HG02970 (cell line): ENCODE results near the gene FSD2.
A peak's percentile ranks its signal among the peaks of the same experiment; 100 is the strongest.
"Not testable (repeated sequence)": the region's sequence is repeated elsewhere in the genome, so short reads cannot be mapped to it uniquely, and the experiment has no call there.

Source experiments
- ATAC-seq: cut with Tn5 transposase; IDR thresholded peaks from one replicate; pipeline ENCODE4 v1.9.1; 2021; ENCODE audit warnings: mild to moderate bottlenecking, moderate library complexity, moderate number of reproducible peaks; ENCODE audit not compliant: unreplicated experiment, low FRiP score

FSD2 gene

GRCh38 chr15:82798531-82799166 is 7.2 kb downstream of the FSD2 start:
- no peak for ATAC-seq

- ATAC-seq, result no peak
Observed at GRCh38 chr15:82798104-82798503, 7.8 kb downstream of the FSD2 start.

GRCh38 chr15:82793737-82794136 is 12.1 kb downstream of the FSD2 start:
- ATAC-seq, result no peak

DNA sequence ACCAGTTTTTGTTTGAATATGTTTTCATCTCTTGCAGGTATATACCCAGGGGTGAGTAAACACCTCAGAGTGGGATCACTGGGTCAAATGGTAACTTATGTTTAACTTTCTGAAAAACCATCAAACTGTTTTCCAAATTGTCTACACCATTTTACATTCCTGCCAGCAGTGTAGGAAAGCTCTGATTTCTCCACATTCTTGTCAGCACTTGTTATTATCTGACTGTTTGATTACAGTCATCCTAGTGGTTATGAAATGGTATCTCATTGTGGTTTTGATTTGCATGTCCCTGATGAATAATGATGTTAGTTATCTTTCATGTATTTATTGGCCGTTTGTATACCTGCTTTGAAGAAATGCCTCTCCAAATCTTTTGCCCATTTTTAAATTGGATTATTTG is 13.8 kb downstream of the FSD2 start:
- ATAC-seq, result no peak

GRCh38 chr15:82790321-82790720 is 15.5 kb downstream of the FSD2 start:
- no peak for ATAC-seq

DNA sequence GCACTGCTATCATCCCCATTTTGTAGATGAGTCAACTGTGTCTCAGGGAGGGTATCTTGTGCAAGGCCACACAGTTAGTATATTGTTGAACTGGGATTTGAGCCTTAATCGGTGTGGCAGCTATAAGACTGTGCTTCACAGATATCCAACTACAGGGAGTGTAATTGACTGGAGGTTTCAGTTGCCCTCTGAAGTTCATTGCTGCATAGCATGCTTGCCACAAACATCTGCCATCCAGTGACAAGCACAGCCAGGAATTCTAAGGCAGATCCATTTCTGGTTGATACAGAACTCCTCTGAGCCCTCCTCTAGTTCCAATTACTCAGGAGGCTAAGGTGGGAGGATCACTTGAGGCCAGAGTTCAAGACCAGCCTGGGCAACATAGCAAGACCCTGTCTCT is 16.4 kb downstream of the FSD2 start:
- no peak for ATAC-seq

- ATAC-seq, result no peak
Observed at GRCh38 chr15:82788496-82788895, 17.4 kb downstream of the FSD2 start.

GRCh38 chr15:82781349-82781748 is 24.5 kb downstream of the FSD2 start:
- ATAC-seq, result no peak

DNA sequence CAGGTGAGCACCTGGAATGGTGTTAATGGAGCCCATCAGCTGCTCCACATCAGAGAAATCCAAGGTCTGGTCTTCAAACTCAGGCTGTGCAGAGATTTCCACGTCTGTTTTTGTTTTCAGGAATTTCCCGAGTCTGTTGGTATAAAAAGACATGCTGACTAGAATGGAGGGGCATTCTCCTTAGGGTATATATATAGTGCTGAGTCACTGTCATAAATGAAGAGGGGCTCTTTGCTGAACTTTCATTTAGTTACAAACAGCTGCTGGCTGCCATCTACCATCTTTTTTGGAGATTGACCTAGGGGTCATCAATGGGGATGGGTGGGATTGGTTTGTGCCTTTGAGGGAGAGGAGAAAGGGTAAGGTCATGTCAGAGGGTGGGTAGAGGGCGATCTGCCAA is 27.1 kb downstream of the FSD2 start:
- no peak for ATAC-seq

DNA sequence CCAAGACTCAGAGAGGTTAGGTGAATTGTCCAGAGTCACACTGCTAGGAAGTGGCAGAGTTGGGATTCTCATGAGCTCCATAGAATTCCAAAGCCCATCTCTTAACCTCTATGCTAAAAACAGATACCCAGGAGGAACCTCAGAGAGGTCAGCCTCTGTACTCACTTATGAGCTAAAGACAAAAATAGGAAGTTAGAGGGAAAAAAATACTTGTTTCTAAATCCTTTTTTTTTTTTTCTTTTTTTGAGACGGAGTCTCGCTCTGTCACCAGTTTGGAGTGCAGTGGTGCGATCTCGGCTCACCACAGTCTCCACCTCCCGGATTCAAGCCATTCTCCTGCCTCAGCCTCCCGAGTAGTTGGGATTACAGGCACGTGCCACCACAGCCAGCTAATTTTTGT is 31.4 kb downstream of the FSD2 start:
- ATAC-seq, result no peak

DNA sequence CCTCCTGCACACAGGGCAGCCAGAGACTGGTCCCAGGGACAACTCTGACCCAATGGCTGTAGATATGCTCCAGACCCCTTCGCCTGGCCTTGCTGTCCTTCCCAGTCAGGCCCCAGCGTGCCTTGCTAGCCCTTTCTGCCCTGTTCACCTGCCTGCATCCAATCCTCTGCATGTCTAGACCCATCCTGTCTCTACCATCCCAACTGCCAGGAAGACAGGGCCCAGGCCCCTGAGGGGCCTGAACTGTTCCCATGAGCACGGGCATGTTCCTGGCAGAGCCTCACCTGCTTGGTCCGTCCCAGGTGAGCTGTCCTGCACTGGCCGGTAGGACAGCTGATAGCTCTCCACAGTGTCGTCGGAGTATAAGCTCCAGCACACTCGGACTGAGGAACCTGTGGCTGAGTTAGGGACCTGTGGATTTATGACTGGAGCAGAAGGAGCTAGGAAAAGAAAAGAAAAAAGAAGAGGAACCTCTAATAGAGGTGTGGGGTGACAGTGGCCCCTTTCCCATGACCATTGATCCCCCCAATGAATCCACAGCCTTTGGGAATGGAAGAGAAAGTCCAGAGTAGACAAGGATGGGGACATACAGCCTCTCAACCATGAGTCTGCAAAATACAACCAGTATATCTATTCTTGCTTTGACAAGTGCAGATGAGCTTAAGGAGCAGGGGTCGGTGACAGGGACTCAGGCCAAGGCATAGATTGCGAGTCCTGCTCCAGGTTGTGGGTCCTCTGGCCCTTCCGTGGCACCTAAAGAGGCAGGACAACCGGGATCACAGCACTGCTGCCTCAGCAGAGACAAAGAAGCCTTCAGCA is 33.9 kb downstream of the FSD2 start:
- ATAC-seq, result no peak

- no peak for ATAC-seq
Observed at GRCh38 chr15:82768414-82769054, 37.3 kb downstream of the FSD2 start.

DNA sequence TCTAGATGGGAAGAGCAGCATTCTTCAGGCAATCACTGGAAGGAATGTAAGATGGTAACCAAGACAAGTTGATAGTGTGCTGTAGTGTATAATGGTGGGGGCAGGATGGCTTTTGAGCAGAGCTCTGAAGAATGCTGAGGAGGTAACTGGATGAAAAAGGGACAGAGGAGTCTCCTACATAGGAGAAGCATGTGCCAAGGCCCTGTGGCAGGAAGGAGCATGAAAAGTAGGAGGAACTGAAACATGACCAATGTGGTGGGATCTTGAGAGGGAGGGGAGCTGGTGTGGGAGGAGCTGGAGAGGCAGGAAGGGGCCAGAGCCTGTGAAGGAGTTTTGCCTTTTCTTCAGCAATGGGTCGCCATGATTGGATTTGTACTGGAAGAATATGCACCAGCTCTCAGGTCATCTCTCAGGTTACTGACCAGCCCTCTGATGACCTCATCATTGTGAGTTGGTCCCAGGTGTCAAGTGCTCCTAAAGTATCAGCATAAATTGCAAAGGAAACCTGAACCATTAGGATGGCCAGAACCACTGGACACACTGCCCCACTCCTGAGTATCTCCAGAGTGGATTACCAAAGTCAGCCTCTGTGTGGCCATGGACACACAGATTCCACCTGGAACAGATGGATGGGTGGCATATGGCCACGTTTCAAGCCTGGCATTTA is 38.6 kb downstream of the FSD2 start:
- ATAC-seq, result no peak

DNA sequence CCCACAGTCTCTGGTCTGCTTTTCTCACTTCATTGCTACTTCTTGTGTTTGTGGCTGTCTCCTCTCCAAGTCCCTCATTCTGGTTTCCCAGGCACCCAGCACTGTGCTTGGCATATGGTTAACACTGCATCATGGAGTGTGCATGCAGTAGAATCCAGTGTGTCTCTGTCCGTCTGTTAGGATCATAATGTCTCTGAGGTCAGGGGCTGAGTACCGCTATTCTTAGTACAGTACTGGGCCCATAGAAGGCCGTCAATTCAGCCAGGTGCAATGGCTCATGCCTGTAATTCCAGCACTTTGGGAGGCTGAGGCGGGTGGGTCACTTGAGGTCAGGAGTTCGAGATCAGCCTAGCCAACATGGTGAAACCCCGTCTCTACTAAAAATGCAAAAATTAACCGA is 39.7 kb downstream of the FSD2 start:
- ATAC-seq, result not testable (repeated sequence)

DNA sequence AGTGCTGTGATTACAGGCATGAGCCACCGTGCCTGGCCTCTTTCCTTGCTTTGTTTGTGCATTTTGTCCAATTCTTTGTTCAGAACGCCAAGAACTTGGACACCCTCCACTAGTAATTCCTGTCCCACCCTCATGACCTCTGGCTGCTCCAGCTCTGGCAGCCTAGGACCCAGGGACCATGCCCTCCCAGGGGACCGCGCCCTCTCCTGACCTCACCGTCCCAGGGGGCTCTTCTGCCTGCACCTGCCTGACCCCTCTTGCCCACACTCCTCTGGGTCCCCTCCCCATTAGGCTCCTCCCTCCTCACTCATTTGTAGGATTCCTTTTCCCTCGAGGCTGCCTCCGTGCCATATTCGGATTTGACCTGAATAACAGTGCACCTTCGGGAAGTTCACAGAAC is 41.1 kb downstream of the FSD2 start:
- no peak for ATAC-seq

DNA sequence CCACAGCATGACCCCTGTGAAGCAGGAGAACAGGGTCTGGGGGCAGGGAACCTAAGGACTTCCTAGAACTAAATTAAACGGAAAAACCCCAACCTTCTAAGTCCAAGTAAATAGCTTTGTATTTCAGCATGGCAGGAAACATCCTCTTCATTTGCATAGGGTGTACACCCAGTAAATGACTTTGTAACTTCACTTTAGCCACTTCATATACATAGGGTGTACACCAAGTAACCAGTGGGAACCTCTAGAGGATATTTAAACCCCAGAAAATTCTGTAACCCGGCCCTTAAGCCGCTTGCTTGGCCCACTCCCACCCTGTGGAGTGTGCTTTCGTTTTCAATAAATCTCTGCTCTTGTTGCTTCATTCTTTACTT is 41.8 kb downstream of the FSD2 start:
- ATAC-seq, result no peak

DNA sequence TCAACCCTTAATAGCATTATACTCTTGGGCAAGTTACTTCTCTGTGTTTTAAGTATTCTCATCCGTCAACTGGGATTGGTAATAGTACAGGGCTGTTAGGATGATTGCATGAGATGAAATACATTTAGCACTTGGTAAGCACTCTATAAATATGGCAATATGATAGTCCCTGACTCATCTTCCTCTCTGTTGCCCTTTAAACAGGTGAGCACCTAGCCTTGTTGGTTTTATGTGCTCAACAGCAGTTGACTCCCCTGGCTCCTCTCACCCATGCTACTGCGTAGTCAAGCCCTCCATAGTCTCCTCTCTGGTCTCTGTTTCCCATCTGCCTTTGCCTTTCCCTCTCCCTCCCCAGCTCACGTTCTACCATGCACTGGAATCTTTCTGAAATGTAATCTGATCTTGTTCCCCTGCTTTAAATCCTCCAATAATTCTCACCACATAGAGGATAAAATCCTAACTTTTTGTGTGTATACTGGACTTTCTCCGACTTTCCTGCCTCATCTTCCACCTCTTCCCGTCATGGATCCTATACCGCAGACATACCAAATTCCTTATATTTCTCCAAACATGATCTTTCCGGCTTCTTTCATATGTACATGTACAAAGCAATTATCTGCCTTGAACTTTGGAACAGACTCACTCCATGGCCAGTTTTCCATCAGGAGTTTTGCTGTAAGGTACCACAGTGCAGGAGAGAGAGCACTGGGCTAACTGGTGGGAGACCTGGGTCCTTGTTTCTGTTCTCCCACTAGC is 42.3 kb downstream of the FSD2 start:
- no peak for ATAC-seq

DNA sequence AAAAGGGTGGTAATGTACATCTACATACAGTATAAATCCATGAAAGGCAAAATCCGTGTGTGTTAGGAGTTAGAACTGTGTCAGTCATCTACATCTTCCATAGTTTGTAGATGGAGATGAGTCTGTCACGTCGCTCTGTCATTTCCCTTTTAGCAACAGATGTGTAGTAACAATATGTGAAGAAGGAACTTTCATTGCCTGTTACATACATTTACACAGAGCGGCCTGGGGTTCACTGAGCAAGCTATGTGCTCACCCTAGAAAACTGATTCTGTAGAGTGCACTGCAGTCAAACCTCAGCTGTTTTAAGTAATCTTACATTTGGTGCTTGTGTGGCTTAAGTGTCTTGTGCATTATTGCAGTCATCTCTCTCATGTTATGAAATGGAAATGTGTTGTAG is 54.6 kb downstream of the FSD2 start:
- ATAC-seq, result no peak

GRCh38 chr15:82750831-82751180 is 55.1 kb downstream of the FSD2 start:
- peak; percentile 30 for ATAC-seq

DNA sequence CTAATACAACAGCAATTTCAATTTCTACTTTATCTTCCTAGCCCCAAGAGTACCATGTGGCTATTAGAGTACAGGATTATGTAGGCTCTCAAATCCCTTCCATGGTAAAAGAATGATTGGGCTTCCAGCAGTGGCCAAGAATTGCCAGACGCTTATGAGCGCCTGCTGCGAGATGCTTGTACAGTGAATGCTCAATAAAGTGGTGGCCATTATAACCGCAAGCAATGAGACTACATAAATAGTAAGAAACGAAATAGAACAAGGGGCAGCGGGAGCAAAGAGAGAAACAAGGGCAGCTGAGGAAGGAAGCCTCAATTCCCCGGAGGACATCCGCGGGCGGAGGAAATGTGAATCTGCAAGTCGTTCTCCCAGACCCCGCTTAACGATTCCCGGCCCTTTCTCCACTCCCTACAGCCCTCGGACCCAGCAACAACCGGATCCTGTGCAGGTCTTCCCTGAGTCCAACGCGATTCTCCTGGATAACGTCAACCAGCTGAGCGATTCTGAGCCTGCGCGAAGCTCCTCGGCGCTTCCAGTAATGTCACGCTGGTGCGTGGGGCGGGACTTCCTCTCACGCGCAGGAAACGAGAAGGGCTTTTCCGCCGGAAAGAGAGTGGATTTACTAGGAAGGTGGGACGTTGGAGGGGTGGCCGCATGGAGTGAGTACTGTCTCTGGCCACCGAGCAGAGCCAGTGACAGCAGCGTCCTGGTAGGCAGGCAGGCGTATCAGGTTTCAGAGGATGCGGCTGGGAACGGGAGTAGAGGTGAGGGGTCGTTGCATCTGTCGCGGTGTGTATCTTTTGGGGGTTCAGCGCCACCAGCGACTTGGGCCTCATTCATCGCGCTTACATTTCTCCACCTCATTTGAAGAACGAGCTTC is 55.7 kb downstream of the FSD2 start:
- peak; percentile 81 for ATAC-seq
